Hematopoietic multipotent progenitor cell treated with erythropoietin and hydrocortisone succinate and interleukin-3 and kit ligand, for 15 days (in vitro differentiated cells): ENCODE results near the gene ABI2.

Experiments used
- DNase-seq: peaks from one replicate; pipeline ENCODE4 v3.0.0-alpha.2; 2015; ENCODE audit warnings: low spot score

Gene ABI2

DNA sequence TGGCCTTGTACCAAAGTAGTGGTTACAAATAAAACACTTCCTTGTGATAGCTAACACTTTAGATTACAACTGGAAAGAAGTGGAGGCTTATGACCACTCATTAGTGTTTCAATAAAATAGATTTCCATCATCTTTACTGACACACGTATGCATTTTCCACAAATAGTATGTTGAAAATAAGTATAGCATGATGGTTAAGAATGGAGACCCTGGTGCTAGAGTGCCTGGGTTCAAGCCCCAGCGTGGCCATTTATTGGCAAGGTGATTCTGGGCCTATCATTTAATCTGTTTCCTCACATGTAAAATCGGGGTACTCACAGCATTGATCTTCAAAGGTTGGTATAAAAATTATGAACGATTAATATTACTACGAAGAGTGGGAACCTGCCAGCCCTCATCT lies 152.4 kb downstream of the ABI2 start:
- DNase-seq: no peak

DNA sequence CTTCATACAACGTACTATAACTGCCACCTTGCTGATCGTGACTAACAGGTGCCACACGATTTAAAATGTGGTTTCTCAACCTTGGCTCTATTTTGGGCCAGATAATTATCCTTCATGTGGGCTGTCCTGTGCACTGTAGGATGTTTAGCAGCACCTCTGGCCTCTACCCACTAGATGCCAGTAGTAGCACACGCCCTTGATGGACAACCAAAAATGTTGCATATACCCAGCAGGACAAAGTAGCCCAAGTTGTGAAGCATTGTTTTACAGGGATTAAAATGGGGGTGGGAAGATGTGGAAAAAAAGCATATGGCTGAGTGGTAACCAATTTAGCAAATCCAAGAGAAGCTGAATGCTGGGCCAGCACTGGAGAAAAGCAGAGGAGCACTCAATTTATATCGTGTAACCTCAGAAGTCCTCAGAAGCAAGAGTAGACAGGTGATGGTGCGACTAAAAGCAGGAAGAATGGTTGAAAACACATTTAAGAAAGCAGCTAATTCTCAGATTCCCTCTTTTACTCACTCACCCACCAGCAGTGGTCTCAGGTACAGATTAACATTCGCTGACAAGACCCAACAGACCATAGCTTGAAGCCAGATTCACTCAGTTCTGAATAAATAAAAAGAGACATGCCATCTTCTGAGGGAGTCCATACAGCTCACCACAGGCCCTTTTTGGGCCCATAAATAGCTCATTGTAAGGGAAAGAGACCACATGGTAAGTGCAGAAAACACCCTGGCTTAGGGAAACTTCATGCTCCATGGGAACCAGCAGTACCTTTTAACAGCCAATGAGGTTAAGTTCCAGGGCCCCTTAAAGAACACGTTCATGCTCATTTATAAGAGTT lies 156.3 kb downstream of the ABI2 start:
- no peak for DNase-seq

DNA sequence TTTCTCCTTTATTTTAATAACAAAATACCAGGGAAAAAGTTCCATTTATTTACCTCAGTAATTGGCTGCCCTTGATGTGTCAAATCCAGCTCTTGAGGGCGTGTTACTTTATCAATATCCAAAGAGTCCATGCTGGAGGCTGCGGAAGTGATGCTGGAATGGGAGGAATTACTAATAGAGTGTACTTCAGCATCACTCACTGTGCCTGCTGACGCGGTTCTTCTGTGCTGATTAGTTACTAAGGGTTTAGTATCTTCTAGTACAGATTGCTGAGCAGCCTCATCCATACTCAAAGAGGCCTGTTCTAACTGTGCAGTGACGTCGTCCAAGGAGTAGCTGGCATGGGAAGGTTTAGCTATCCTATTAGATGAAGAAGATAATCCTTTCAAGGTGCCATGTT lies 161.3 kb downstream of the ABI2 start:
- no peak for DNase-seq

DNA sequence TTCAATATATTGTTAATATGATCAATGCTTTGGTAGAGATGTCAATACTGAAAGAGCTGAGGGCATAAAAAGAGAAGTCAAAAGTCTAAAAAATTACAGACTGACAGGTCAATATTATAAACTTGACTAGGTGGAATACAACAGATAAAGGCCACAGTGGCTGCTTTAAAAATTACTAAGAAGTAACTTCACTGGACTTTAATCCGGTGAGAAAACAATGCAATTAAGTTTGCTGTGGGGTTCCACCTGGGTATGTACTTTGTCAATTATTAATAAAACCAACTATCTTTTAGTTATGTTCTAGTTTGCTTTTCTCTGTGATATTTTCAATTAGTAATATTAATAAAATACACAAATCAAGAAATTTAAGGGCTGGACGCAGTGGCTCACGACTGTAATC lies 162.2 kb downstream of the ABI2 start:
- no peak for DNase-seq

GRCh38 chr2:203492965-203493364 lies 164.8 kb downstream of the ABI2 start:
- DNase-seq: no peak
